Astrocyte (in vitro differentiated cells and primary cell): ENCODE measurements around the gene SLC25A41. TPM values are rescaled to one million over a fixed set of nuclear protein-coding genes. Genes with fewer than 3 reads are reported as not detected.

ENCODE experiments used
- DNase-seq: peaks from one replicate; pipeline ENCODE4 v3.0.0-alpha.2; 2010; ENCODE audit warnings: low read depth
- FAIRE-seq: peaks from 2 replicates; lab custom pipeline; 2011; peaks lifted over from hg19 to GRCh38; lab: Jason Lieb, UNC
- H2AFZ ChIP-seq: 2 replicates; pipeline ENCODE4 v1.6.0; 2012; ENCODE audit warnings: low read depth, low read length, inconsistent platforms
- H3K27ac ChIP-seq: 2 replicates; pipeline ENCODE4 v1.5.1; 2011; ENCODE audit warnings: low read depth, low read length, inconsistent platforms
- H3K27me3 ChIP-seq: 2 replicates; pipeline ENCODE4 v1.6.0; 2011; ENCODE audit warnings: low read length, inconsistent platforms; ENCODE audit not compliant: insufficient read depth
- H3K36me3 ChIP-seq: 2 replicates; pipeline ENCODE4 v1.5.1; 2011; ENCODE audit warnings: low read length, inconsistent platforms; ENCODE audit not compliant: insufficient read depth
- H3K4me1 ChIP-seq: 2 replicates; pipeline ENCODE4 v1.5.1; 2011; ENCODE audit warnings: low read length, inconsistent platforms; ENCODE audit not compliant: insufficient read depth
- H3K4me2 ChIP-seq: 2 replicates; pipeline ENCODE4 v1.6.0; 2012; ENCODE audit warnings: low read length, inconsistent platforms
- H3K4me3 ChIP-seq: 2 replicates; pipeline ENCODE4 v1.5.1; 2011; ENCODE audit warnings: low read depth, mild to moderate bottlenecking, low read length, inconsistent platforms; ENCODE audit not compliant: insufficient read depth
- H3K79me2 ChIP-seq: 2 replicates; pipeline ENCODE4 v1.6.0; 2012; ENCODE audit warnings: mild to moderate bottlenecking, low read length, inconsistent platforms; ENCODE audit not compliant: insufficient read depth
- H3K9ac ChIP-seq: 2 replicates; pipeline ENCODE4 v1.6.0; 2012; ENCODE audit warnings: mild to moderate bottlenecking, low read length, inconsistent platforms
- H3K9me3 ChIP-seq: 2 replicates; pipeline ENCODE4 v1.5.1; 2012; ENCODE audit warnings: low read depth, mild to moderate bottlenecking, low read length, inconsistent platforms; ENCODE audit not compliant: insufficient read depth
- H4K20me1 ChIP-seq: 2 replicates; pipeline ENCODE4 v1.6.0; 2012; ENCODE audit warnings: low read length, inconsistent platforms; ENCODE audit not compliant: insufficient read depth
- H3K27ac Mint-ChIP-seq: one replicate; pipeline ENCODE4 v1.8.0; 2021; ENCODE audit warnings: mild to moderate bottlenecking, mixed read lengths; ENCODE audit not compliant: unreplicated experiment
- H3K27me3 Mint-ChIP-seq: one replicate; pipeline ENCODE4 v1.8.0; 2021; ENCODE audit warnings: low read depth, mixed read lengths; ENCODE audit not compliant: unreplicated experiment
- H3K36me3 Mint-ChIP-seq: one replicate; pipeline ENCODE4 v1.8.0; 2021; ENCODE audit warnings: low read depth, mixed read lengths; ENCODE audit not compliant: unreplicated experiment
- H3K4me1 Mint-ChIP-seq: one replicate; pipeline ENCODE4 v1.8.0; 2021; ENCODE audit warnings: low read depth, mixed read lengths; ENCODE audit not compliant: unreplicated experiment
- H3K4me3 Mint-ChIP-seq: one replicate; pipeline ENCODE4 v1.8.0; 2021; ENCODE audit warnings: mild to moderate bottlenecking, moderate library complexity, mixed read lengths; ENCODE audit not compliant: unreplicated experiment
- H3K9me3 Mint-ChIP-seq: one replicate; pipeline ENCODE4 v1.8.0; 2021; ENCODE audit warnings: mild to moderate bottlenecking, mixed read lengths; ENCODE audit not compliant: unreplicated experiment
- CTCF ChIP-seq: IDR thresholded peaks from 2 replicates; pipeline ENCODE4 v1.5.1; 2011; ENCODE audit warnings: low read depth, mild to moderate bottlenecking, inconsistent platforms, low read length, moderate library complexity; ENCODE audit not compliant: insufficient read depth
- EZH2 ChIP-seq: IDR thresholded peaks from 2 replicates; pipeline ENCODE4 v1.6.1; 2012; ENCODE audit warnings: mild to moderate bottlenecking, low read length, inconsistent platforms; ENCODE audit not compliant: insufficient read depth
- total RNA-seq: library from RNA; stranded (reverse); gene quantifications from 2 replicates; pipeline ENCODE4 v1.2.1, GENCODE V29; 2021

SLC25A41 gene
- total RNA-seq, 1 donor from 2014 or later, result 0.75 TPM

- TF ChIP-seq EZH2 (no peak), CTCF (no peak)
- no peaks in the 10 kb centered on the region for H3K4me1 ChIP-seq
- H3K27me3 ChIP-seq, result no peaks in the 10 kb centered on the region
- H2AFZ ChIP-seq, result no peak overlapping the region
- Mint-ChIP-seq H3K27ac (no peak overlapping the region), H3K4me1 (no peaks in the 10 kb centered on the region), H3K36me3 (peaks cover 20% of the 10 kb centered on the region), H3K27me3 (no peaks in the 10 kb centered on the region), H3K4me3 (no peak overlapping the region), H3K9me3 (no peaks in the 10 kb centered on the region)
- peaks cover 26% of the 10 kb centered on the region for H3K36me3 ChIP-seq
- H3K9ac ChIP-seq, result no peak overlapping the region
- H4K20me1 ChIP-seq, result peaks cover 13% of the 10 kb centered on the region
- no peak overlapping the region for H3K4me2 ChIP-seq
- no peaks in the 10 kb centered on the region for H3K9me3 ChIP-seq
- FAIRE-seq (no peak), DNase-seq (no peak)
- peaks cover 7% of the 10 kb centered on the region for H3K79me2 ChIP-seq
- H3K27ac ChIP-seq, result no peak overlapping the region
- no peak overlapping the region for H3K4me3 ChIP-seq
These were observed 49.2 kb downstream of the SLC25A41 start for GRCh38 chr19:6384381-6384780.

GRCh38 chr19:6383188-6383587, 50.4 kb downstream of the SLC25A41 start:
- Histone ChIP-seq H3K27ac (no peak overlapping the region), H4K20me1 (peaks cover 9% of the 10 kb centered on the region), H3K4me1 (peaks cover 3% of the 10 kb centered on the region), H3K27me3 (no peaks in the 10 kb centered on the region), H2AFZ (no peak overlapping the region), H3K4me3 (no peak overlapping the region), H3K36me3 (peaks cover 28% of the 10 kb centered on the region), H3K9me3 (no peaks in the 10 kb centered on the region), H3K9ac (no peak overlapping the region), H3K4me2 (no peak overlapping the region), H3K79me2 (peaks cover 2% of the 10 kb centered on the region)
- no peak overlapping the region for H3K4me3 Mint-ChIP-seq
- no peak overlapping the region for H3K27ac Mint-ChIP-seq
- H3K4me1 Mint-ChIP-seq, result peaks cover 2% of the 10 kb centered on the region
- no peaks in the 10 kb centered on the region for H3K9me3 Mint-ChIP-seq
- FAIRE-seq (no peak), DNase-seq (no peak)
- TF ChIP-seq CTCF (no peak), EZH2 (no peak)
- peaks cover 18% of the 10 kb centered on the region for H3K36me3 Mint-ChIP-seq
- H3K27me3 Mint-ChIP-seq, result no peaks in the 10 kb centered on the region

- Histone ChIP-seq H3K4me1 (peaks cover 3% of the 10 kb centered on the region), H3K9ac (no peak overlapping the region), H3K9me3 (no peaks in the 10 kb centered on the region), H3K4me2 (no peak overlapping the region), H3K36me3 (peaks cover 26% of the 10 kb centered on the region), H3K27ac (no peak overlapping the region), H4K20me1 (peaks cover 3% of the 10 kb centered on the region), H2AFZ (no peak overlapping the region), H3K27me3 (no peaks in the 10 kb centered on the region), H3K79me2 (no peaks in the 10 kb centered on the region), H3K4me3 (no peak overlapping the region)
- Mint-ChIP-seq H3K9me3 (no peaks in the 10 kb centered on the region), H3K27ac (no peak overlapping the region), H3K27me3 (no peaks in the 10 kb centered on the region), H3K4me3 (no peak overlapping the region), H3K4me1 (peaks cover 2% of the 10 kb centered on the region), H3K36me3 (peaks cover 19% of the 10 kb centered on the region)
- DNase-seq, result no peak
- no peak for FAIRE-seq
- TF ChIP-seq EZH2, result no peak
- TF ChIP-seq CTCF, result no peak
These were observed 52.4 kb downstream of the SLC25A41 start for GRCh38 chr19:6381030-6381750.
